HCT116 (cell line): Measurements from ENCODE around the gene SLC7A10. TPM values are rescaled to one million over a fixed set of nuclear protein-coding genes. Genes with fewer than 3 reads are reported as not detected.

ENCODE experiments used
- ATAC-seq: fragments of 200-7000 bp; cut with Tn5 transposase; 2 replicates; pipeline ENCODE4 v1.9.1; 2020; ENCODE audit warnings: mild to moderate bottlenecking, moderate library complexity
- BruUV-seq: library from RNA; stranded (reverse); fragments of 400-500 nt; replicated peaks from 2 replicates; lab custom pipeline; 2021; lab: Mats Ljungman, UMichigan
- CTCF ChIA-PET: fragments of 300-600 bp; sonication (Branson Sonifier 250); formaldehyde crosslinking; loops from one replicate; lab custom pipeline; 2021; ENCODE audit warnings: antibody characterized with exemption; lab: Charles Lee
- POLR2A ChIA-PET: fragments of 300-600, 350-600 bp; sonication (Branson Sonifier 250); formaldehyde crosslinking; loops from one replicate; lab custom pipeline; 2021; ENCODE audit warnings: antibody characterized with exemption; lab: Charles Lee
- RAD21 ChIA-PET, 2 experiments: fragments of 300-600 bp; sonication (Branson Sonifier 250); formaldehyde crosslinking; loops; one replicate each; lab custom pipeline; 2023; ENCODE audit warnings: low total read pairs in 2 of 2; ENCODE audit not compliant: uncharacterized antibody in 2 of 2, unreplicated experiment in 2 of 2, low non-redundant PET in 1 of 2; lab: Charles Lee
- DNase-seq: peaks from one replicate; pipeline ENCODE4 v3.0.0-alpha.2; 2010; ENCODE audit warnings: low read depth, low spot score
- H2AFZ ChIP-seq: fragments of 200-600 bp; shearing (Covaris generic), sonication (generic); 2 replicates; pipeline ENCODE4 v1.6.1; 2017; ENCODE audit warnings: low read depth, mixed run types, mixed read lengths, antibody characterized with exemption, low read length; ENCODE audit not compliant: poor library complexity, severe bottlenecking
- H3K27ac ChIP-seq: 2 replicates; pipeline ENCODE4 v1.5.1; 2012; ENCODE audit warnings: low read depth, low read length
- H3K27me3 ChIP-seq: fragments of 200-600 bp; sonication (generic); 2 replicates; pipeline ENCODE4 v1.6.1; 2016; ENCODE audit warnings: mixed run types, low read length, mixed read lengths; ENCODE audit not compliant: insufficient read depth
- H3K36me3 ChIP-seq, 2 experiments: fragments of 200-500 bp in 1 of 2; fragments of 200-600 bp in 1 of 2; sonication (Bioruptor generic) in 1 of 2; sonication (generic) in 1 of 2; 2 replicates each; pipeline versions ENCODE4 v1.5.1 to v1.6.1; 2014 to 2016; ENCODE audit warnings: low read length in 2 of 2, inconsistent platforms in 1 of 2, mixed read lengths in 1 of 2, mixed run types in 1 of 2; ENCODE audit not compliant: insufficient read depth in 2 of 2, control insufficient read depth in 1 of 2
- H3K4me1 ChIP-seq, 2 experiments: fragments of 200-600 bp in 1 of 2; sonication (generic) in 1 of 2; 2 replicates each; pipeline versions ENCODE4 v1.5.1 to v1.6.1; 2012 to 2017; ENCODE audit warnings: low read length in 2 of 2, inconsistent platforms in 1 of 2, mild to moderate bottlenecking in 1 of 2, mixed read lengths in 1 of 2, mixed run types in 1 of 2, moderate library complexity in 1 of 2; ENCODE audit not compliant: insufficient read depth in 2 of 2, control insufficient read depth in 1 of 2
- H3K4me2 ChIP-seq: fragments of 200-600 bp; sonication (generic); 2 replicates; pipeline ENCODE4 v1.6.1; 2017; ENCODE audit warnings: mixed run types, low read length, mixed read lengths
- H3K4me3 ChIP-seq, 2 experiments: fragments of 200-600 bp in 1 of 2; sonication (generic) in 1 of 2; replicated peaks in 1 of 2; 2 replicates each; pipeline ENCODE4 v1.5.1; 2011 to 2016; ENCODE audit warnings: low read length in 2 of 2, control low read depth in 1 of 2, low read depth in 1 of 2, mild to moderate bottlenecking in 1 of 2, mixed read lengths in 1 of 2, mixed run types in 1 of 2
- H3K79me2 ChIP-seq: fragments of 200-600 bp; sonication (generic); 2 replicates; pipeline ENCODE4 v1.6.1; 2017; ENCODE audit warnings: mild to moderate bottlenecking, mixed run types, low read length, moderate library complexity, mixed read lengths; ENCODE audit not compliant: insufficient read depth
- H3K9ac ChIP-seq: fragments of 200-600 bp; sonication (generic); 2 replicates; pipeline ENCODE4 v1.6.1; 2016; ENCODE audit warnings: low read length, mixed read lengths
- H3K9me2 ChIP-seq: fragments of 200-600 bp; sonication (generic), shearing (Covaris generic); 2 replicates; pipeline ENCODE4 v1.6.1; 2017; ENCODE audit warnings: mixed run types, mild to moderate bottlenecking, moderate library complexity; ENCODE audit not compliant: insufficient read depth
- H3K9me3 ChIP-seq, 2 experiments: fragments of 200-500 bp in 1 of 2; fragments of 200-600 bp in 1 of 2; sonication (Bioruptor generic) in 1 of 2; sonication (generic) in 1 of 2; 2 replicates each; pipeline ENCODE4 v1.6.1; 2014 to 2017; ENCODE audit warnings: low read length in 2 of 2, mixed read lengths in 2 of 2, inconsistent platforms in 1 of 2, low read depth in 1 of 2, mild to moderate bottlenecking in 1 of 2, mixed run types in 1 of 2, moderate library complexity in 1 of 2; ENCODE audit not compliant: control insufficient read depth in 1 of 2, insufficient read depth in 1 of 2
- H4K20me1 ChIP-seq: fragments of 200-600 bp; sonication (generic), shearing (Covaris generic); 2 replicates; pipeline ENCODE4 v1.6.1; 2017; ENCODE audit warnings: mixed run types, mild to moderate bottlenecking, moderate library complexity; ENCODE audit not compliant: insufficient read depth
- CEBPB ChIP-seq: IDR thresholded peaks from 2 replicates; pipeline ENCODE4 v1.6.1; 2012; ENCODE audit warnings: low read depth
- CTCF ChIP-seq, 3 experiments: fragments of 200-600 bp in 1 of 3; sonication (generic) in 1 of 3; IDR thresholded peaks in 2 of 3; conservative IDR thresholded peaks in 1 of 3; 2 replicates each; pipeline ENCODE4 v1.5.1; 2012 to 2017; ENCODE audit warnings: low read depth in 2 of 3, low read length in 2 of 3, antibody characterized with exemption in 1 of 3, borderline replicate concordance in 1 of 3, control low read depth in 1 of 3, mild to moderate bottlenecking in 1 of 3, mixed read lengths in 1 of 3, mixed run types in 1 of 3, moderate library complexity in 1 of 3; ENCODE audit not compliant: insufficient read depth in 1 of 3
- EGR1 ChIP-seq: IDR thresholded peaks from 2 replicates; pipeline ENCODE4 v1.6.1; 2012; ENCODE audit warnings: low read depth
- ELF1 ChIP-seq: IDR thresholded peaks from 2 replicates; pipeline ENCODE4 v1.6.1; 2012; ENCODE audit warnings: low read depth, borderline replicate concordance
- EZH2 ChIP-seq: fragments of 200-600 bp; sonication (generic); IDR thresholded peaks from 2 replicates; pipeline ENCODE4 v1.6.1; 2017; ENCODE audit warnings: antibody characterized with exemption, mixed run types
- EZH2phosphoT487 ChIP-seq: fragments of 200-600 bp; IDR thresholded peaks from 2 replicates; pipeline ENCODE4 v1.6.1; 2018; ENCODE audit warnings: antibody characterized with exemption, borderline replicate concordance
- FOSL1 ChIP-seq: IDR thresholded peaks from 2 replicates; pipeline ENCODE4 v1.6.1; 2012; ENCODE audit warnings: low read depth
- JUND ChIP-seq: IDR thresholded peaks from 2 replicates; pipeline ENCODE4 v1.6.1; 2012
- MAX ChIP-seq: IDR thresholded peaks from 2 replicates; pipeline ENCODE4 v1.6.1; 2012
- POLR2A ChIP-seq: IDR thresholded peaks from 2 replicates; pipeline ENCODE4 v1.7.0; 2011; ENCODE audit warnings: borderline replicate concordance; ENCODE audit not compliant: insufficient read depth, insufficient read length; ENCODE audit errors: extremely low read depth
- POLR2AphosphoS5 ChIP-seq: IDR thresholded peaks from 2 replicates; pipeline ENCODE4 v1.6.1; 2011; ENCODE audit warnings: mild to moderate bottlenecking, low read depth, low read length, moderate library complexity
- RAD21 ChIP-seq: IDR thresholded peaks from 2 replicates; pipeline ENCODE4 v1.6.1; 2012; ENCODE audit warnings: low read depth, mild to moderate bottlenecking
- REST ChIP-seq: IDR thresholded peaks from 2 replicates; pipeline ENCODE4 v1.6.1; 2012; ENCODE audit warnings: low read depth
- SIN3A ChIP-seq: IDR thresholded peaks from 2 replicates; pipeline ENCODE4 v1.6.1; 2012; ENCODE audit warnings: low read depth
- SP1 ChIP-seq: IDR thresholded peaks from 2 replicates; pipeline ENCODE4 v1.6.1; 2012; ENCODE audit warnings: low read depth
- SRF ChIP-seq: IDR thresholded peaks from 2 replicates; pipeline ENCODE4 v1.6.1; 2012; ENCODE audit warnings: low read depth
- TCF7L2 ChIP-seq: IDR thresholded peaks from 2 replicates; pipeline ENCODE4 v1.7.0; 2011; ENCODE audit warnings: borderline replicate concordance, inconsistent platforms; ENCODE audit not compliant: insufficient read depth, insufficient read length; ENCODE audit errors: extremely low read depth
- ZFX ChIP-seq: fragments of 450-650 bp; IDR thresholded peaks from 2 replicates; pipeline ENCODE4 v1.6.1; 2017
- ZNF274 ChIP-seq: fragments of 200-500 bp; sonication (Bioruptor generic); IDR thresholded peaks from 2 replicates; pipeline ENCODE4 v1.6.1; 2014; ENCODE audit warnings: mild to moderate bottlenecking, low read depth, low read length, inconsistent platforms
- intact Hi-C: fragments of 100-400 bp; cut with micrococcal nuclease; formaldehyde crosslinking; loops from 2 replicates; pipeline ENCODE4 v1.10.0; 2022
- total RNA-seq: library from RNA; stranded (reverse); gene quantifications from one replicate; pipeline ENCODE4 v1.2.1, GENCODE V29; 2021; ENCODE audit not compliant: unreplicated experiment
- TF ChIP-seq, protein P1 (sequence below): IDR thresholded peaks from 2 replicates; pipeline ENCODE4 v1.6.1; 2012

SLC7A10 gene
- total RNA-seq, 1 experiment from 2014 or later = 0.25 TPM

DNA sequence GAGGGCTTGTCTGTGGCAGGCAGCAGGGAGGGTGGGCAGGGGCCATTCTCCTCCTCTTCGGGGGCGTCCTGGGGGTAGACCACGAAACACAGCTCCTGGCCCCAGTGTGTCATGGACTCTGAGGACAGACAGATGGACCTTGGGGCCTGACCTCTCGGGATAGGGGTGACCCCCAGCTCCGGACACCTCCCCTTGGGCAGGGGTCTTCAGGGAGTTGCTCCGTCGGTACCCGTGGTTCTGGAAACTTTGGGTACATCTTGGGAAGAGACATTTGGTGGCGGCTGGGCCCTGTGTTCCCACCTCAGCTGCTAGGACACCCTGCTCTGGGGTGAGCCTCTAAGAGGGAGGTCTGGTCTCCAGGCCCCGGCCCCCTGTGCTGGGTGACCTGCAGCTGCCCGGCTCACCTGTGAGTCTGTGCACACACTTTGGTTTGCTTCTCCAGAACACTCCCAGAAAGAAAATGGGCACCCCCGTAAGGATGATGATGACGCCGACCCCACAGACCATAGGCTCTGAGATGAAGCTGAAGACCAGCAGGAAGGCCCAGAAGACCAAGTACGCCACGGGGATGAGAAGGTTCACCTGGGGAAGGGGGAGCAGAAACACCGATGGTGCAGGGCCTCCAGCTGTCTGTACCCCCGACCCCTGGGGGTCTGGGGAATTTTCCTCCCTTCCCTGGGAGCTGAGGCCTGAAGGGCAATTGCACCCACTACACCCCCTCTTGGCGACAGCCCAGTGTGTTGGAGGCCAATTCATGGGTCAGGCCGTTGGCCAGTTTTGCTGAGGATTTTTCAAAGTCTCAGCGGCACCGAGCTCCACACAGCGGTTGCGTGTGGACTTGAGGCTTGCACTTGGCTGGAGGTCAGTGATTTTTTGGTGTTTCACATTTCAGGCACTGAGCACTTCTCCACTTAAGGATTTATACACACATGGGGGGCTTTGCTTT is 16.5 kb downstream of the SLC7A10 start:
- Histone ChIP-seq H3K9me2 (no peaks in the 10 kb centered on the region), H2AFZ (no peak overlapping the region), H3K79me2 (no peaks in the 10 kb centered on the region), H3K4me3 (no peak overlapping the region), H3K27me3 (no peaks in the 10 kb centered on the region), H3K4me1 (no peaks in the 10 kb centered on the region), H3K27ac (no peak overlapping the region), H3K36me3 (no peaks in the 10 kb centered on the region; a peak in 1 of 4 replicates), H3K4me2 (no peak overlapping the region), H3K9me3 (no peaks in the 10 kb centered on the region), H3K9ac (no peak overlapping the region), H4K20me1 (no peaks in the 10 kb centered on the region)
- RAD21 ChIA-PET = no interaction called here
- DNase-seq = no peak
- intact Hi-C loops = no loop called here
- ATAC-seq = no peak
- TF ChIP-seq FOSL1 (no peak), SP1 (no peak), EZH2 (no peak), ZFX (no peak), ELF1 (no peak), JUND (no peak), CEBPB (no peak), SRF (no peak), EGR1 (no peak), REST (no peak), SIN3A (no peak), RAD21 (no peak), POLR2A (no peak), CTCF (IDR thresholded peaks at IDR 0.05 in 2 of 3, conservative IDR thresholded peaks at IDR 0.05 in 1 of 3; ENCODE audit: borderline replicate concordance in 1 of 3, insufficient read depth in 1 of 3, low read depth in 2 of 3, low read length in 2 of 3) (no peak), ZNF274 (no peak), EZH2phosphoT487 (no peak), POLR2AphosphoS5 (no peak), MAX (no peak), TCF7L2 (no peak)
- TF ChIP-seq, protein P1, sequence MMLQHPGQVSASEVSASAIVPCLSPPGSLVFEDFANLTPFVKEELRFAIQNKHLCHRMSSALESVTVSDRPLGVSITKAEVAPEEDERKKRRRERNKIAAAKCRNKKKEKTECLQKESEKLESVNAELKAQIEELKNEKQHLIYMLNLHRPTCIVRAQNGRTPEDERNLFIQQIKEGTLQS = no peak
- BruUV-seq = no TSS peak
- CTCF ChIA-PET = no interaction called here
- POLR2A ChIA-PET = no interaction called here
